ENCODE measurements around the gene ADNP. TPM values are rescaled to one million over a fixed set of nuclear protein-coding genes. Genes with fewer than 3 reads are reported as not detected.

ADNP gene
- total and polyA plus RNA-seq, 2 of the 13 experiments (the other 11 are each of a cell fraction or from before 2014, with no cell fraction given), result 21.0 to 21.5 TPM

DNA sequence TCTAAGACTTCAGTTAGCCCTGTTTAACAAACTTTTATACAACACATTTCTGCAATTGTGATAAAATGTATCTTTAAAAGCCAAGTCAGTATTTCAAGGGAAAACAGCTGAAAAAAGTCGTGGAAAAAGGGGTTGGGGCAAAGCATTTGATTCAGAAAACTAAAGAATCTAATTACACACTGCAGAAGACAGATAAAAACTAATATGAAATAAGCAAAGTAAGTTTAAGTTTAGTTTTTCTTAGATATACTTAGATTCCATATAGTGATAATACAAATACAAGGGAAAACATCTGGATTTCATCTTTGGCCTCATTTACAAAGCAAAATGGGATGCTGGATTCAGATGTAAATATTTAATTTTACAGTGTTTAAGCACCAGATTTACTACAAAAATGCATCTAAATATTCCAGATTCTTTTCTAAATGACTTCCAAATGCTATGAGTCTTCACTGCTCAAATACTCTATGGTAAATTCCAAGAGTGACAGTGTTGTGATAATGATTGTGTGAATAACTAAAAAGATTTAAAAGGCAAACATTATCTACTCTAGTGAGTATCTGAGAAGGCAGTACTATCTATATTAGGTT lies 1.5 kb upstream of the ADNP start:
- Histone ChIP-seq H3K27me3 (ENCODE audit: control insufficient read depth in 1 of 2, insufficient read depth in 2 of 2, low read length in 2 of 2) (no peaks in the 10 kb centered on the region), H3K4me3 (replicated peaks in 1 of 3; ENCODE audit: insufficient read depth in 1 of 3, low read depth in 2 of 3, low read length in 3 of 3) (no peak overlapping the region), H3K9me3 (ENCODE audit: low read length) (no peaks in the 10 kb centered on the region), H3K4me2 (ENCODE audit: low read depth, low read length) (no peak overlapping the region), H3K27ac (ENCODE audit: extremely low read length, insufficient read depth, low read length) (peak overlapping the region; percentile 15), H3K9ac (ENCODE audit: insufficient read depth, low read depth, low read length) (no peak overlapping the region), H2AFZ (ENCODE audit: low read length) (no peak overlapping the region), H3K79me2 (ENCODE audit: insufficient read depth, low read length) (peaks cover 26% of the 10 kb centered on the region), H3K36me3 (replicated peaks in 1 of 2; ENCODE audit: control insufficient read depth in 1 of 2, insufficient read depth in 2 of 2, low read length in 2 of 2) (peaks cover 14 to 56% of the 10 kb centered on the region in 2 experiments), H3K4me1 (ENCODE audit: insufficient read depth, low read length) (peaks cover 20% of the 10 kb centered on the region), H4K20me1 (ENCODE audit: insufficient read depth, low read length) (peaks cover 15% of the 10 kb centered on the region)
- in situ Hi-C loops (cut with HindIII; ENCODE audit: extremely low pct_ligation_motif_present, low pct_unique_long_range_greater_than_20kb), result loop anchor here (10.0 kb wide), 1 partner anchor 138 kb away; the partner anchor contains the start of gene BCAS4
- WGBS (ENCODE audit: low lambda C conversion rate), result 84% methylated on average over 1 of the region's 1 CpG
- ATAC-seq (no peak), FAIRE-seq (no peak), DNase-seq (ENCODE audit: low spot score) (no peak)
- no peak for TF ChIP-seq ZNF598 (CRISPR knock-in tag; IDR thresholded peaks at IDR 0.05; ENCODE audit: borderline replicate concordance)
- no peak for TF ChIP-seq HDAC2 (CRISPR knock-in tag; IDR thresholded peaks at IDR 0.05)
- TF ChIP-seq MAF1 (CRISPR knock-in tag; IDR thresholded peaks at IDR 0.05; ENCODE audit: borderline replicate concordance), result no peak
- no peak for TF ChIP-seq NKX3-1 (CRISPR knock-in tag; IDR thresholded peaks at IDR 0.05)
- TF ChIP-seq ATF1 (CRISPR knock-in tag; IDR thresholded peaks at IDR 0.05), result no peak
- TF ChIP-seq SMC3 (IDR thresholded peaks at IDR 0.05; ENCODE audit: low read length), result no peak
- no peak for TF ChIP-seq SIX4 (CRISPR knock-in tag; IDR thresholded peaks at IDR 0.05)
- no peak for TF ChIP-seq DR1 (CRISPR knock-in tag; IDR thresholded peaks at IDR 0.05)
- TF ChIP-seq MAFK (conservative IDR thresholded peaks at IDR 0.05 in 1 of 2, IDR thresholded peaks at IDR 0.05 in 1 of 2; ENCODE audit: low read length in 2 of 2), result no peak
- no peak for TF ChIP-seq NR2C2 (CRISPR knock-in tag; IDR thresholded peaks at IDR 0.05; ENCODE audit: borderline replicate concordance)
- TF ChIP-seq, protein P1, sequence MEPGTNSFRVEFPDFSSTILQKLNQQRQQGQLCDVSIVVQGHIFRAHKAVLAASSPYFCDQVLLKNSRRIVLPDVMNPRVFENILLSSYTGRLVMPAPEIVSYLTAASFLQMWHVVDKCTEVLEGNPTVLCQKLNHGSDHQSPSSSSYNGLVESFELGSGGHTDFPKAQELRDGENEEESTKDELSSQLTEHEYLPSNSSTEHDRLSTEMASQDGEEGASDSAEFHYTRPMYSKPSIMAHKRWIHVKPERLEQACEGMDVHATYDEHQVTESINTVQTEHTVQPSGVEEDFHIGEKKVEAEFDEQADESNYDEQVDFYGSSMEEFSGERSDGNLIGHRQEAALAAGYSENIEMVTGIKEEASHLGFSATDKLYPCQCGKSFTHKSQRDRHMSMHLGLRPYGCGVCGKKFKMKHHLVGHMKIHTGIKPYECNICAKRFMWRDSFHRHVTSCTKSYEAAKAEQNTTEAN (CRISPR knock-in tag; conservative IDR thresholded peaks at IDR 0.05), result no peak
- TF ChIP-seq, protein P2, sequence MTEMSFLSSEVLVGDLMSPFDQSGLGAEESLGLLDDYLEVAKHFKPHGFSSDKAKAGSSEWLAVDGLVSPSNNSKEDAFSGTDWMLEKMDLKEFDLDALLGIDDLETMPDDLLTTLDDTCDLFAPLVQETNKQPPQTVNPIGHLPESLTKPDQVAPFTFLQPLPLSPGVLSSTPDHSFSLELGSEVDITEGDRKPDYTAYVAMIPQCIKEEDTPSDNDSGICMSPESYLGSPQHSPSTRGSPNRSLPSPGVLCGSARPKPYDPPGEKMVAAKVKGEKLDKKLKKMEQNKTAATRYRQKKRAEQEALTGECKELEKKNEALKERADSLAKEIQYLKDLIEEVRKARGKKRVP (CRISPR knock-in tag; IDR thresholded peaks at IDR 0.05), result no peak
- TF ChIP-seq, protein P3, sequence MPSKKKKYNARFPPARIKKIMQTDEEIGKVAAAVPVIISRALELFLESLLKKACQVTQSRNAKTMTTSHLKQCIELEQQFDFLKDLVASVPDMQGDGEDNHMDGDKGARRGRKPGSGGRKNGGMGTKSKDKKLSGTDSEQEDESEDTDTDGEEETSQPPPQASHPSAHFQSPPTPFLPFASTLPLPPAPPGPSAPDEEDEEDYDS (CRISPR knock-in tag; IDR thresholded peaks at IDR 0.05), result no peak
- TF ChIP-seq RFXANK (CRISPR knock-in tag; IDR thresholded peaks at IDR 0.05), result no peak
- TF ChIP-seq, protein P4, sequence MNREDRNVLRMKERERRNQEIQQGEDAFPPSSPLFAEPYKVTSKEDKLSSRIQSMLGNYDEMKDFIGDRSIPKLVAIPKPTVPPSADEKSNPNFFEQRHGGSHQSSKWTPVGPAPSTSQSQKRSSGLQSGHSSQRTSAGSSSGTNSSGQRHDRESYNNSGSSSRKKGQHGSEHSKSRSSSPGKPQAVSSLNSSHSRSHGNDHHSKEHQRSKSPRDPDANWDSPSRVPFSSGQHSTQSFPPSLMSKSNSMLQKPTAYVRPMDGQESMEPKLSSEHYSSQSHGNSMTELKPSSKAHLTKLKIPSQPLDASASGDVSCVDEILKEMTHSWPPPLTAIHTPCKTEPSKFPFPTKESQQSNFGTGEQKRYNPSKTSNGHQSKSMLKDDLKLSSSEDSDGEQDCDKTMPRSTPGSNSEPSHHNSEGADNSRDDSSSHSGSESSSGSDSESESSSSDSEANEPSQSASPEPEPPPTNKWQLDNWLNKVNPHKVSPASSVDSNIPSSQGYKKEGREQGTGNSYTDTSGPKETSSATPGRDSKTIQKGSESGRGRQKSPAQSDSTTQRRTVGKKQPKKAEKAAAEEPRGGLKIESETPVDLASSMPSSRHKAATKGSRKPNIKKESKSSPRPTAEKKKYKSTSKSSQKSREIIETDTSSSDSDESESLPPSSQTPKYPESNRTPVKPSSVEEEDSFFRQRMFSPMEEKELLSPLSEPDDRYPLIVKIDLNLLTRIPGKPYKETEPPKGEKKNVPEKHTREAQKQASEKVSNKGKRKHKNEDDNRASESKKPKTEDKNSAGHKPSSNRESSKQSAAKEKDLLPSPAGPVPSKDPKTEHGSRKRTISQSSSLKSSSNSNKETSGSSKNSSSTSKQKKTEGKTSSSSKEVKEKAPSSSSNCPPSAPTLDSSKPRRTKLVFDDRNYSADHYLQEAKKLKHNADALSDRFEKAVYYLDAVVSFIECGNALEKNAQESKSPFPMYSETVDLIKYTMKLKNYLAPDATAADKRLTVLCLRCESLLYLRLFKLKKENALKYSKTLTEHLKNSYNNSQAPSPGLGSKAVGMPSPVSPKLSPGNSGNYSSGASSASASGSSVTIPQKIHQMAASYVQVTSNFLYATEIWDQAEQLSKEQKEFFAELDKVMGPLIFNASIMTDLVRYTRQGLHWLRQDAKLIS (CRISPR knock-in tag; IDR thresholded peaks at IDR 0.05), result no peak
- TF ChIP-seq, protein P5, sequence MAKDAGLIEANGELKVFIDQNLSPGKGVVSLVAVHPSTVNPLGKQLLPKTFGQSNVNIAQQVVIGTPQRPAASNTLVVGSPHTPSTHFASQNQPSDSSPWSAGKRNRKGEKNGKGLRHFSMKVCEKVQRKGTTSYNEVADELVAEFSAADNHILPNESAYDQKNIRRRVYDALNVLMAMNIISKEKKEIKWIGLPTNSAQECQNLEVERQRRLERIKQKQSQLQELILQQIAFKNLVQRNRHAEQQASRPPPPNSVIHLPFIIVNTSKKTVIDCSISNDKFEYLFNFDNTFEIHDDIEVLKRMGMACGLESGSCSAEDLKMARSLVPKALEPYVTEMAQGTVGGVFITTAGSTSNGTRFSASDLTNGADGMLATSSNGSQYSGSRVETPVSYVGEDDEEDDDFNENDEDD (CRISPR knock-in tag; IDR thresholded peaks at IDR 0.05; ENCODE audit: borderline replicate concordance), result no peak
- no peak for TF ChIP-seq HNRNPK (IDR thresholded peaks at IDR 0.05; ENCODE audit: low read depth, low read length, poor library complexity, severe bottlenecking)
- TF ChIP-seq ZMYM4 (CRISPR knock-in tag; IDR thresholded peaks at IDR 0.05), result no peak
- no TSS peak for BruUV-seq (replicated peaks)
- ChIA-PET CTCF (ENCODE audit: low intra/inter-chr PET ratio, low total read pairs) (no interaction called here), POLR2A (interaction anchor here (4.3 kb wide), 1 partner anchor 25 kb away, joined by 87 read pairs; the partner anchor contains the start of genes DPM1 and MOCS3)
- intact Hi-C loops (cut with micrococcal nuclease; ENCODE audit: unreplicated experiment), result no loop called here

All from HepG2 (cell line).